MM.1S (cell line): ENCODE measurements around the gene TARBP1.

Experiments used
- EZH2 ChIP-seq: fragments of 300-600 bp; sonication (generic); optimal IDR thresholded peaks from 2 replicates; pipeline ENCODE3; 2017; ENCODE audit warnings: low read depth, mild to moderate bottlenecking, antibody characterized with exemption, low read length, mixed read lengths
- EZH2phosphoT487 ChIP-seq: fragments of 300-600 bp; sonication (generic); IDR thresholded peaks from 2 replicates; pipeline ENCODE4 v1.6.1; 2018; ENCODE audit warnings: antibody characterized with exemption, low read length
- TF ChIP-seq, protein P1 (sequence below): fragments of 300-600 bp; sonication (generic); IDR thresholded peaks from 2 replicates; pipeline ENCODE4 v1.5.1; 2016; ENCODE audit warnings: antibody characterized with exemption, low read length, mixed read lengths

DNA sequence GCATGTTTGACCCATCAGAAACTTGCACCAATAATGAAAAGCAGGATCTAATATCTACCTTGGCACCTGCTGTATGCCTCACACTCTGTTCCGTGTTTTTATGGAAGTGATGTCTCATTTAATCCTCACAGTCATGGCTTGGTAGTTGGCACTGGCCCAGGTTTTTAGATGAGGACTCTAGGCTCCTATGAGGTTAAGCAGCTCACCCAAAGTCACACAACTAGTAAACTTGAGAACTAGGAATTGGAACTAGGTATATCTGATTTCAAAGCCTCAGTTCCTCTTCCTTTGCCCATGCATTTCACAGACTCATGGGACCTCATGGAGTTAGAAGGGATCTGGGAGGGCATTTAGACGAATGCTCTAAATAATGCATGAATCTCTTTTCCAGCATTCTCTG lies 21.3 kb upstream of the TARBP1 start:
- TF ChIP-seq, protein P1, sequence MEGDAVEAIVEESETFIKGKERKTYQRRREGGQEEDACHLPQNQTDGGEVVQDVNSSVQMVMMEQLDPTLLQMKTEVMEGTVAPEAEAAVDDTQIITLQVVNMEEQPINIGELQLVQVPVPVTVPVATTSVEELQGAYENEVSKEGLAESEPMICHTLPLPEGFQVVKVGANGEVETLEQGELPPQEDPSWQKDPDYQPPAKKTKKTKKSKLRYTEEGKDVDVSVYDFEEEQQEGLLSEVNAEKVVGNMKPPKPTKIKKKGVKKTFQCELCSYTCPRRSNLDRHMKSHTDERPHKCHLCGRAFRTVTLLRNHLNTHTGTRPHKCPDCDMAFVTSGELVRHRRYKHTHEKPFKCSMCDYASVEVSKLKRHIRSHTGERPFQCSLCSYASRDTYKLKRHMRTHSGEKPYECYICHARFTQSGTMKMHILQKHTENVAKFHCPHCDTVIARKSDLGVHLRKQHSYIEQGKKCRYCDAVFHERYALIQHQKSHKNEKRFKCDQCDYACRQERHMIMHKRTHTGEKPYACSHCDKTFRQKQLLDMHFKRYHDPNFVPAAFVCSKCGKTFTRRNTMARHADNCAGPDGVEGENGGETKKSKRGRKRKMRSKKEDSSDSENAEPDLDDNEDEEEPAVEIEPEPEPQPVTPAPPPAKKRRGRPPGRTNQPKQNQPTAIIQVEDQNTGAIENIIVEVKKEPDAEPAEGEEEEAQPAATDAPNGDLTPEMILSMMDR = no peak
- TF ChIP-seq EZH2phosphoT487 (no peak), EZH2 (no peak)
